ENCODE results near the gene SPTBN1. TPM values are rescaled to one million over a fixed set of nuclear protein-coding genes. Genes with fewer than 3 reads are reported as not detected.

Gene SPTBN1
- total and polyA plus RNA-seq, 2 of the 13 experiments (the other 11 are each of a cell fraction or from before 2014, with no cell fraction given), result 123 to 299 TPM

- TF ChIP-seq ETV5 (CRISPR knock-in tag; IDR thresholded peaks at IDR 0.05; ENCODE audit: borderline replicate concordance) (no peak; the same call in 1 of the 2 replicates), GATAD1 (CRISPR knock-in tag; IDR thresholded peaks at IDR 0.05) (no peak), PRDM10 (CRISPR knock-in tag; IDR thresholded peaks at IDR 0.05; ENCODE audit: low read depth) (0 out of 2 replicates have a peak, but pooled peaks have one; percentile 20), ZFP36L1 (CRISPR knock-in tag; IDR thresholded peaks at IDR 0.05) (peak; percentile 64; the same call in 1 of the 2 replicates), IKZF1 (IDR thresholded peaks at IDR 0.05) (no peak), CAMTA2 (CRISPR knock-in tag; IDR thresholded peaks at IDR 0.05; ENCODE audit: borderline replicate concordance) (no peak), NFATC3 (CRISPR knock-in tag; IDR thresholded peaks at IDR 0.05) (no peak), BHLHE40 (IDR thresholded peaks at IDR 0.05; ENCODE audit: low read length) (peak; percentile 70), MTERF4 (CRISPR knock-in tag; IDR thresholded peaks at IDR 0.05) (no peak), NFAT5 (CRISPR knock-in tag; IDR thresholded peaks at IDR 0.05) (no peak), ZNF605 (CRISPR knock-in tag; IDR thresholded peaks at IDR 0.05) (no peak; the same call in 1 of the 2 replicates), ZNF44 (CRISPR knock-in tag; IDR thresholded peaks at IDR 0.05) (no peak), HINFP (CRISPR knock-in tag; IDR thresholded peaks at IDR 0.05; ENCODE audit: low read depth) (no peak), HOXA3 (CRISPR knock-in tag; IDR thresholded peaks at IDR 0.05) (peak; percentile 48; the same call in 1 of the 2 replicates), CCDC6 (CRISPR knock-in tag; IDR thresholded peaks at IDR 0.05) (no peak; the same call in 1 of the 2 replicates), MLX (CRISPR knock-in tag; IDR thresholded peaks at IDR 0.05) (peak; percentile 71; the same call in 1 of the 2 replicates)
Observed at GRCh38 chr2:54574107-54574859, 118.2 kb downstream of the SPTBN1 start (continued).
